Loucy (cell line): ENCODE measurements around the gene TSSK2.

Experiments used
- CTCF ChIP-seq: fragments of 200-600 bp; sonication (generic); conservative IDR thresholded peaks from 2 replicates; pipeline ENCODE4 v1.5.1; 2014; ENCODE audit warnings: mild to moderate bottlenecking, antibody characterized with exemption, low read length
- EZH2phosphoT487 ChIP-seq: fragments of 200-600 bp; IDR thresholded peaks from 2 replicates; pipeline ENCODE4 v1.6.1; 2018; ENCODE audit warnings: antibody characterized with exemption, mild to moderate bottlenecking, moderate library complexity, borderline replicate concordance

GRCh38 chr22:19178657-19179496 is 47.8 kb downstream of the TSSK2 start, which contains the start of gene SLC25A1:
- TF ChIP-seq CTCF: no peak
- no peak for TF ChIP-seq EZH2phosphoT487
